ENCODE results near the gene ANXA2. TPM values are rescaled to one million over a fixed set of nuclear protein-coding genes. Genes with fewer than 3 reads are reported as not detected.

The ANXA2 gene
- total RNA-seq, 1 experiment from 2014 or later, result 1,903 TPM

DNA sequence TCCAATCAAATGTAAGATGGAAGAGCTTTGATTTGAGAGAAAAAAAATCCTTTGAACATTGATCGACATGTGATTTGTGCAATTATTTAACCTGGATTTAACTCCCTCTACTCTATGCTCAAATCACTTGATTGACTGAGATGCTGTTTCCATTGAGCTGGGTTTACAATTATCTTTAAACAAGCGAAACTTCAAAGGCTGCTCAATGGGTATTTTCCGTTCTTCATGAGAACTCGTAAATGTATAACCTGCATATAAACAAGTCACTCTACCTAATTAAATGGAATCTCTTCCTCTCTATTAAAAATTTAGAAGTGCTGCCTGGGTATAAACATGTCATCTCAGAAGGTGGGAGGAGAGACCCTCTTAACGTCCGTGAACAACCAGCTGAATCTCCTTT, 71.9 kb downstream of the ANXA2 start:
- Histone ChIP-seq H3K9me3 (ENCODE audit: control insufficient read depth, insufficient read depth, low read depth, low read length) (no peaks in the 10 kb centered on the region), H3K4me3 (ENCODE audit: low read depth in 2 of 2, low read length in 2 of 2) (no peak overlapping the region), H3K36me3 (ENCODE audit: control insufficient read depth, insufficient read depth, low read length) (no peaks in the 10 kb centered on the region), H3K27me3 (ENCODE audit: control insufficient read depth, insufficient read depth, low read length) (no peaks in the 10 kb centered on the region), H3K27ac (ENCODE audit: low read length) (no peak overlapping the region), H3K4me1 (ENCODE audit: control insufficient read depth, insufficient read depth, low read length) (no peaks in the 10 kb centered on the region)
- in situ Hi-C loops (cut with HindIII; ENCODE audit: low pct_unique_long_range_greater_than_20kb, low sequenced_read_pairs), result no loop called here
- POLR2A ChIA-PET, result interaction anchor here (0.7 kb wide), 1 partner anchor 1367 kb away, joined by 3 read pairs; no protein-coding TSS in a partner anchor
- intact Hi-C loops (cut with micrococcal nuclease; ENCODE audit: unreplicated experiment), result loop anchor here (1.0 to 10.0 kb wide), 5 partner anchors 191 to 634 kb away; no protein-coding TSS in a partner anchor
- DNase-seq (ENCODE audit: low read depth, low spot score) (no peak), ATAC-seq (no peak)
- CTCF ChIA-PET, result interaction anchor here (0.6 to 2.2 kb wide), 2 partner anchors 27 to 635 kb away, joined by 8 to 19 read pairs; no protein-coding TSS in a partner anchor
- no TSS peak for BruUV-seq (replicated peaks)
- TF ChIP-seq SIN3A (IDR thresholded peaks at IDR 0.05; ENCODE audit: borderline replicate concordance, insufficient read depth, low read depth, low read length) (no peak), POLR2AphosphoS5 (IDR thresholded peaks at IDR 0.05; ENCODE audit: low read depth, low read length) (no peak), TCF7L2 (IDR thresholded peaks at IDR 0.05; ENCODE audit: low read depth, low read length) (no peak)
- TF ChIP-seq, protein P1, sequence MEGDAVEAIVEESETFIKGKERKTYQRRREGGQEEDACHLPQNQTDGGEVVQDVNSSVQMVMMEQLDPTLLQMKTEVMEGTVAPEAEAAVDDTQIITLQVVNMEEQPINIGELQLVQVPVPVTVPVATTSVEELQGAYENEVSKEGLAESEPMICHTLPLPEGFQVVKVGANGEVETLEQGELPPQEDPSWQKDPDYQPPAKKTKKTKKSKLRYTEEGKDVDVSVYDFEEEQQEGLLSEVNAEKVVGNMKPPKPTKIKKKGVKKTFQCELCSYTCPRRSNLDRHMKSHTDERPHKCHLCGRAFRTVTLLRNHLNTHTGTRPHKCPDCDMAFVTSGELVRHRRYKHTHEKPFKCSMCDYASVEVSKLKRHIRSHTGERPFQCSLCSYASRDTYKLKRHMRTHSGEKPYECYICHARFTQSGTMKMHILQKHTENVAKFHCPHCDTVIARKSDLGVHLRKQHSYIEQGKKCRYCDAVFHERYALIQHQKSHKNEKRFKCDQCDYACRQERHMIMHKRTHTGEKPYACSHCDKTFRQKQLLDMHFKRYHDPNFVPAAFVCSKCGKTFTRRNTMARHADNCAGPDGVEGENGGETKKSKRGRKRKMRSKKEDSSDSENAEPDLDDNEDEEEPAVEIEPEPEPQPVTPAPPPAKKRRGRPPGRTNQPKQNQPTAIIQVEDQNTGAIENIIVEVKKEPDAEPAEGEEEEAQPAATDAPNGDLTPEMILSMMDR (IDR thresholded peaks at IDR 0.05), result no peak
- TF ChIP-seq, protein P2, sequence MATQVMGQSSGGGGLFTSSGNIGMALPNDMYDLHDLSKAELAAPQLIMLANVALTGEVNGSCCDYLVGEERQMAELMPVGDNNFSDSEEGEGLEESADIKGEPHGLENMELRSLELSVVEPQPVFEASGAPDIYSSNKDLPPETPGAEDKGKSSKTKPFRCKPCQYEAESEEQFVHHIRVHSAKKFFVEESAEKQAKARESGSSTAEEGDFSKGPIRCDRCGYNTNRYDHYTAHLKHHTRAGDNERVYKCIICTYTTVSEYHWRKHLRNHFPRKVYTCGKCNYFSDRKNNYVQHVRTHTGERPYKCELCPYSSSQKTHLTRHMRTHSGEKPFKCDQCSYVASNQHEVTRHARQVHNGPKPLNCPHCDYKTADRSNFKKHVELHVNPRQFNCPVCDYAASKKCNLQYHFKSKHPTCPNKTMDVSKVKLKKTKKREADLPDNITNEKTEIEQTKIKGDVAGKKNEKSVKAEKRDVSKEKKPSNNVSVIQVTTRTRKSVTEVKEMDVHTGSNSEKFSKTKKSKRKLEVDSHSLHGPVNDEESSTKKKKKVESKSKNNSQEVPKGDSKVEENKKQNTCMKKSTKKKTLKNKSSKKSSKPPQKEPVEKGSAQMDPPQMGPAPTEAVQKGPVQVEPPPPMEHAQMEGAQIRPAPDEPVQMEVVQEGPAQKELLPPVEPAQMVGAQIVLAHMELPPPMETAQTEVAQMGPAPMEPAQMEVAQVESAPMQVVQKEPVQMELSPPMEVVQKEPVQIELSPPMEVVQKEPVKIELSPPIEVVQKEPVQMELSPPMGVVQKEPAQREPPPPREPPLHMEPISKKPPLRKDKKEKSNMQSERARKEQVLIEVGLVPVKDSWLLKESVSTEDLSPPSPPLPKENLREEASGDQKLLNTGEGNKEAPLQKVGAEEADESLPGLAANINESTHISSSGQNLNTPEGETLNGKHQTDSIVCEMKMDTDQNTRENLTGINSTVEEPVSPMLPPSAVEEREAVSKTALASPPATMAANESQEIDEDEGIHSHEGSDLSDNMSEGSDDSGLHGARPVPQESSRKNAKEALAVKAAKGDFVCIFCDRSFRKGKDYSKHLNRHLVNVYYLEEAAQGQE (IDR thresholded peaks at IDR 0.05; ENCODE audit: insufficient read depth in 1 of 2, low read depth in 2 of 2, low read length in 1 of 2), result no peak

DNA sequence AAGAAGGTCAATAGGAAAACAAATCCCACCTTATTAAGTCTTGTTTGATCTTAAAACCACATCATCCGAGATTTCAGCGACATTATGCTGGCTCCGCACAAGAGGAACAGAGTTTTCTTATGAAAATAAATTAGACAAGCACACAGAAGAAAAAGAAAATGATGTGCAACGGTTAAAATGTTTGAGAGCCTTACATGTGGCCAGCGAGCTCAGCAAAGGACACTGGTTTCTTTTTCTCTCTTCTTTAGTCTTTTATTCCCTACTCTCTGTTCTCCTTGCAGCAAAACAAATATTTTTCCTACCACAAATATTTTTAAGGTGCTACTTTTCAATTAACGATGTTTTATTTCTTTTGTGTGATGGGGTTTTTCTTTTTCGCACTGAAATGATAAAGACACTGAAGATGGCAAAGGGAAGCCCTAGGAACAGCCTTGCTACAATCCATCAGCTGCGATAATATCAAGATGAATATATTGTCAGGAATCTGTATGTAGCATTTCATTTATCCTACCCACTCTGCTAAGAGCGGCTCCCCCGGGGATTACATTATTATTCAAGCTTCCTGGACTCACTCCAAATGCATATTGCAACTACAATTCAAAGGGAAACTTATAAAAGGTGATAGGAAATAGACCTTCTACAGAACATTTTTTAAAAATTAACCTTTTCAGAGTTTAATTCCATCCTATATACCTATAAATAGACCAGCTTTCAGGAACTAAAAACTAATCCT, 72.9 kb downstream of the ANXA2 start:
- intact Hi-C loops (cut with micrococcal nuclease; ENCODE audit: unreplicated experiment), result loop anchor here (5.0 to 10.0 kb wide), 4 partner anchors 128 to 633 kb away; no protein-coding TSS in a partner anchor
- no peak overlapping the region for H3K4me3 ChIP-seq (ENCODE audit: low read depth in 2 of 2, low read length in 2 of 2)
- H3K36me3 ChIP-seq (ENCODE audit: control insufficient read depth, insufficient read depth, low read length), result no peaks in the 10 kb centered on the region
- ATAC-seq, result no peak
- BruUV-seq (replicated peaks), result no TSS peak
- no peaks in the 10 kb centered on the region for H3K4me1 ChIP-seq (ENCODE audit: control insufficient read depth, insufficient read depth, low read length)
- no peak for DNase-seq (ENCODE audit: low read depth, low spot score)
- in situ Hi-C loops (cut with HindIII; ENCODE audit: low pct_unique_long_range_greater_than_20kb, low sequenced_read_pairs), result no loop called here
- no peak for TF ChIP-seq TCF7L2 (IDR thresholded peaks at IDR 0.05; ENCODE audit: low read depth, low read length)
- TF ChIP-seq, protein P2 (IDR thresholded peaks at IDR 0.05; ENCODE audit: insufficient read depth in 1 of 2, low read depth in 2 of 2, low read length in 1 of 2), result no peak
- no peak for TF ChIP-seq POLR2AphosphoS5 (IDR thresholded peaks at IDR 0.05; ENCODE audit: low read depth, low read length)
- TF ChIP-seq, protein P1 (IDR thresholded peaks at IDR 0.05), result no peak
- TF ChIP-seq SIN3A (IDR thresholded peaks at IDR 0.05; ENCODE audit: borderline replicate concordance, insufficient read depth, low read depth, low read length), result no peak
- ChIA-PET POLR2A (interaction anchor here (0.6 to 0.7 kb wide), 2 partner anchors 101 to 1368 kb away, joined by 3 read pairs; no protein-coding TSS in a partner anchor), CTCF (interaction anchor here (0.6 to 2.2 kb wide), 6 partner anchors 26 to 634 kb away, joined by 3 to 19 read pairs (median 4); no protein-coding TSS in a partner anchor)
- no peak overlapping the region for H3K27ac ChIP-seq (ENCODE audit: low read length)
- H3K27me3 ChIP-seq (ENCODE audit: control insufficient read depth, insufficient read depth, low read length), result no peaks in the 10 kb centered on the region
- H3K9me3 ChIP-seq (ENCODE audit: control insufficient read depth, insufficient read depth, low read depth, low read length), result no peaks in the 10 kb centered on the region

All from Panc1 (cell line).